CD4-positive, alpha-beta T cell treated with Interleukin-6 for 4 hours (primary cell): ENCODE measurements around the gene NOS2.
"Not testable (repeated sequence)": the region's sequence is repeated elsewhere in the genome, so short reads cannot be mapped to it uniquely, and the experiment has no call there.

Source experiments
- DNase-seq: peaks from one replicate; pipeline ENCODE4 v3.0.0-alpha.2; 2020; ENCODE audit warnings: mixed read lengths

Gene NOS2

DNA sequence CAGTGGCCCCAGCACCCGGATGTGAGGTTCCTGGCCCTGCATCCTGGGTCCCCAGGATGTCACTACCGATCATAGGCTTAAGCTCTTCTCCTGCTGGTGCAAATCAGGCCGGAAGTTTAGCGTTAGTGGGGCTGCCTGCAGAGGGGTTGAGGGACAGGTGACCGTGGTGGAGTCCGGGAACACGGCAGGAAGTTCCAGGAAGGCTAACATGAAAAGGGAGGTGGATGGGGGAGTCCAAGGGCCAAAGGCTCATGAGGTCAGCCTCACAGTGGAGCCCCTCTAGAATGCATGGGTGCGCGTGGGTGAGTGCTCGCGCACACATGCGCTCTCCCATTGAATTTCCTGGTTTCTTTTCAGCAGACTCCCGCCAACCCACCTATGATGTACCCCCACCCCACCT lies 46.6 kb downstream of the NOS2 start:
- DNase-seq = not testable (repeated sequence)

- not testable (repeated sequence) for DNase-seq
Measured at GRCh38 chr17:27752831-27753619, 47.3 kb downstream of the NOS2 start.

DNA sequence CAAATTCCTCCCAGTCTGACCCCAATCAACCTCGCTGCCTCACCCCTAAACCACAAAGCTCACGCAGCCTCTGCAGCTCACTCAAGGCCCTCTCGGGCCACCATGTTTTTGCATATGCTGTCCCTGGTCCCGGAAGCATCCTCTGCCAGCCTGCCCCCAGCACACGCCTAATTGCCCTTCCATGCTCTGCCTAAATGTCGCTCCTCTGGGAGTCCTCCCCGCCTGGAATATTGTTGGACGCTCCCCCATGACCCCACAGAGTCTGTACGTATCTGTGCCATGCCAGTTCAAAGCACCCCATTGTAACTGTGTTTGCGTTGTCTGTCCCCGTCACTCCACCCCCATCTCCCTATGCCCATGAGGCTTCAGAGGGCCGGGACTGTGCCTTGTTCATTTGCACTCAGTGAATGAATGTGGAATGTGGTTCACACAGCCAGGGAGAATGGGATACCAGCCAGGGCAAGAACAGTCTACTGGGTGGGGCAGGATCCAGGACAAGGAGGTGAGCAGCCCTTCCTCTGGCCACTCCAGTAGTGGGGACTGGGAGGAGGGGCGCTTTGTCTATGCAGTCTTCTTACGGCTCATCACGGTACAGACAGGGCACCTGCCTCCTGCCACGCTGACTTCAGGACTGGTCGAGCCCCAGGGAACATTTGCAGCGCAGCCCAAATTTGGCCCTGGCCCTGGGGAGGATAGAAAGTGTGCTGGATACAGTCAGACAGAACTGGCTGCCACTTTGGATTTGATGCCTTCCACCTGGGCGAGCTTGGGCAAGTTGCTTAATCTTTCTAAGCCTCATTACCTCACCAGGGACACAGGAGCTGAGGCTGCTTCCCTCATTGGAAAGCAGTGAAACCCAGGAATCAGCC lies 48.5 kb downstream of the NOS2 start:
- DNase-seq = no peak

GRCh38 chr17:27751166-27751565 lies 49.2 kb downstream of the NOS2 start:
- DNase-seq = no peak

DNA sequence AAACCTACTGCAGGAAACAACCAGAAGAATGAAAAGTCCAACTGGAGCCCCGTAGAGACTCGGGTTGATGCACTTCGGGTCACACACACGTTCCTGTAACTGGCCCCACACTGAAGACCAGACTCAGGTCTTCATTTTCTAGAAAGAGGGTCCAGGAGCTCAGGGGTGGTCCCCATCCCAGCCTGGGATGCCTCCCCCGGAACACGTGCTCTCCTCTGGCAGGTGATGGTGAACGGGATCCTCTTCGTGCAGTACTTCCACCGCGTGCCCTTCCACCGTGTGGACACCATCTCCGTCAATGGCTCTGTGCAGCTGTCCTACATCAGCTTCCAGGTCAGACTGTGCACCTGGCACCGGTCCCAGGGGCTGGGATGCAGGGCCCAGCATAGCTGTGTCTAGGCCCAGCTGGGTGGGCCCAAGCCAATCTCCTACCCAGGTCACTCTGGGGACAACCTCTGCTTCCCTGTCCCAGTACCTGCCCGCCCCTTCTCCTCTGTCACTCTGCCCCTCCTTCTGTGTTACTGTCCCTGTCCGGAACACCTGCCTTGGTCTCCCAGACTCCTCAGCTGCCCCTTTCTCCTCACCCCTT lies 50.7 kb downstream of the NOS2 start:
- DNase-seq = not testable (repeated sequence)

DNA sequence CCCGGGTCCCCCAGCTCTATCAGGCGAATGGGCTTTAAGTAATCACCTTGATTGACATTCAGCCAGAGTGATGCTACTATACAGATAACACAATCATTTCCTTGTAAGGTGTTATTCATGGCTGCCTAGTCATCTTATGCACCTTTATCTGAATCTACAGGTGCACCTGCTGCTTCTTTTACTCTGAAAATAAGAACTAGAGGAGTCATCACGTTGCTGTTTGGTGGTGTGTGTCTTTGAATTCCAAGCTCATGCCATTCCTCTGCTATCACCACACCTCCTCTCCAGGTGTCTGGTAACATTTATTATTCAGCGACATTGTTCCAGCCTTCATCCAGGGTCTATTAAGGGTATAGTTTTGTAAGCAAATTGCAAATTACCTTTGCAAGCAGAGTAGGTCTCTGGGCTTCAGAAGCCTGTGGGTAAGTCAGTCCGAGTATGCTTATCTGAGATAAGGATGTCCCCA lies 51.9 kb downstream of the NOS2 start:
- DNase-seq = no peak

GRCh38 chr17:27747462-27748359 lies 52.6 kb downstream of the NOS2 start:
- DNase-seq = no peak

DNA sequence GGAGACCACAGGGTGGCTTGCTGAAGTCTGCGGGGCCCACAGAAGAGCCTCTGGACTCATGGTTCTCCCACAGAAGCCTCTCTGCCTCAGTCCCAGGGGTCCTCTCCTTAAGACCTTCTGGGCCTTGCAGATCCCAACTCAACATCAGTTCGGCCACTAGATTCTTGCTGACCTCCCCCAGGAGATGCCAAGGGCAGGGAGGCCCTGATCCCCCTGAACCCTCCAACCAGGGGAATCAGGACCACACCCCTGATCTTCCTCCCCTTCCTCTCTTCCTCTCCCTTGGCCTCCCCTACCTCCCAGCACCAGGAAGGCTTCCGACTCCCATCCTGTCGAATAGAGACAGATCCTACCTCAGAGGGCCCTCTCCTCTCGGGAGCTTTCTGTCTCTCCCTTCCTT lies 53.4 kb downstream of the NOS2 start:
- DNase-seq = no peak

- not testable (repeated sequence) for DNase-seq
Measured at GRCh38 chr17:27746320-27746719, 54.0 kb downstream of the NOS2 start.

GRCh38 chr17:27745207-27745830 lies 55.0 kb downstream of the NOS2 start:
- DNase-seq = not testable (repeated sequence)

DNA sequence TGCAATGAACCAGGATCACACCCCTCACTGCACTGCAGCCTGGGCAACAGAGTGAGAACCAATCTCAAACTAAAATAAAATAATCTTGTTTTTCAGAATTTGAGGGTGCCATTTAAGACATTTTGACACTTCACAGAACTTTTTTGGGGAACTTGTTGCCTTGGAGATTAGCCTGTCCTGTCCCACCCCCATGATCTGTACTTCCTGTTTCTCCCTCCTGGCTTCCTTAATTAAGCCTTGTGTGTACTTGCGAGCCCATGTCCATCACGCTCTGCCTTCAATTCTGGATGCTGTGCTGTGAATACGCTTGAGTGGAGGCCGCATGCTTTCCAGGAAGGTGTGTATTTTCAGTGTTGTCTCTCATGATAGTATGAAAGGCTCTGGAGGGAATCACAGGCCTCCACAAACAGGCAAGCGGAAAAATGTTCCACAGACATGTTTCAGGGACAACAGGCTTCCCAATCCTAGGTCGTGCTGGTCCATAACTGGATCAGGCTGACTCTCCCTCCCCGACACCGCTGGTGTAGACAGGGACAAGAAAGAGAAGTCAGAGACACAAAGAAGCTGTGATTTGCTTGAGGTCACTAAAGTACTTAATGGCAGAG lies 56.9 kb downstream of the NOS2 start:
- no peak for DNase-seq

DNA sequence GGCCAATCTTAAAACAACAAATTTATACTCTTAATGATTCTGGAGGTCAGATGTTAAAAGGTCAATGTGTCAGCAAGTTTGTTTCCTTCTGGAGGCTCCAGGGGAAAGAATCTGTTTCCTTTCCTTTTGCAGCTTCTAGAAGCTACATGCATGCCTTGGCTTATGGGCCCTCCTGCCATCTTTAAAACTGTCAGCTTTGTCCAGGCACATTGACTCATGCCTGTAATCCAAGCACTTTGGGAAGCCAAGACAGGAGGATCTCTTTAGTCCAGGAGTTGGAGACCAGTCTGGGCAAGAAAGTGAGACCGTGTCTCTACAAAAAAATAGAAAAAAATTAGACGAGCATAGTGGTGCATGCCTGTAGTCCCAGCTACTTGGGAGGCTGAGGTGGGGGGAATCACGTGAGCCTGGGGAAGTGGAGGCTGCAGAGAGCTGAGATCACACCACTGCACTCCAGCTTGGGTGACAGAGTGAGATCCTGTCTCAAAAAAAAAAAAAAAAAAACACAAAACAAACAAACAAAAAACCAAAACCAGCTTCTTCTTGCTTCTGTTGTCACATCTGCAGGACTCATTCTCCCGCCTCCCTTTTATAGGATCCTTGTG lies 58.3 kb downstream of the NOS2 start:
- no peak for DNase-seq

GRCh38 chr17:27741361-27741861 lies 58.9 kb downstream of the NOS2 start:
- no peak for DNase-seq

DNA sequence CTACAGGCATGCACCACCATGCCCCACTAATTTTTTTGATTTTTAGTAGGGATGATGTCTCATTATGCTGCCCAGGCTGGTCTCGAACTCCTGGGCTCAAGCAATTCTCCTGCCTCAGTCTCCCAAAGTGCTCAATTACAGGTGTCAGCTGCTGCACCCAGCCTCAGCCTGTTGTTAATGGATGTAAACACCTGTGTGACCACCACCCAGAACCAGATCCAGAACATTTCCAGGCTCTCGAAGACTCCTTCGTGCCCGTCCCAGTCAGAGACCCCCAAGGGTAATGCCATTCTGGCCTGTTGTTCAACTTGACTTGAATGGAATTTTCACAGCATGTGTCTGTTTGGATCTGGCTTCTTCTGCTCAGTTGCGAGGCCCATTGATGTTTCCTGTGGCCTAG lies 59.8 kb downstream of the NOS2 start:
- not testable (repeated sequence) for DNase-seq

DNA sequence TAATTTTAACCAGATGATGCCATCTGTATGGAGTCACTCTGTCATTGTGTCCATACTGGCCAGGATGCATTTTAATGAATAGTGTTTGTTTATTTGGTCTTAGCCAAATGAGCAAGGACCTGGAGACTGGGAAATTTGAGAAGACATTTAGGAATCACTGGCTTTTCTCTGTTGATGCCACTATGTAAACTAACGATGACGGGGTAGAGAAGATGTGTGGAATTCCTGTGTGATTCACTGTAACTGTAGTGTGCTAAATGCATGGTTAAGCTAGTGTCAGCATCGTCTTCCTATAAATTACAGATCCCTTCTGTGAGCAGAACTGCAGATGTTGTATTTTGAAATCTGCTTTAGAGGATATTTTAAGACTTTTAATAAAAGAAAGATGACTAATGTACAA lies 66.6 kb downstream of the NOS2 start:
- DNase-seq = no peak

- DNase-seq = not testable (repeated sequence)
Measured at GRCh38 chr17:27732746-27733145, 67.6 kb downstream of the NOS2 start.

- not testable (repeated sequence) for DNase-seq
Measured at GRCh38 chr17:27725982-27726381, 74.3 kb downstream of the NOS2 start.

GRCh38 chr17:27721797-27722196 lies 78.5 kb downstream of the NOS2 start:
- no peak for DNase-seq
